Stimulated activated CD8-positive, alpha-beta memory T cell treated with anti-CD3 and anti-CD28 coated beads, Interleukin-4, amount 100 ng/mL, for 48 hours (primary cell): ENCODE data around the gene DOK7.
A peak's percentile ranks its signal among the peaks of the same experiment; 100 is the strongest.

Source experiments
- DNase-seq: peaks from one replicate; pipeline ENCODE4 v3.0.0-alpha.2; 2020

DOK7 gene

DNA sequence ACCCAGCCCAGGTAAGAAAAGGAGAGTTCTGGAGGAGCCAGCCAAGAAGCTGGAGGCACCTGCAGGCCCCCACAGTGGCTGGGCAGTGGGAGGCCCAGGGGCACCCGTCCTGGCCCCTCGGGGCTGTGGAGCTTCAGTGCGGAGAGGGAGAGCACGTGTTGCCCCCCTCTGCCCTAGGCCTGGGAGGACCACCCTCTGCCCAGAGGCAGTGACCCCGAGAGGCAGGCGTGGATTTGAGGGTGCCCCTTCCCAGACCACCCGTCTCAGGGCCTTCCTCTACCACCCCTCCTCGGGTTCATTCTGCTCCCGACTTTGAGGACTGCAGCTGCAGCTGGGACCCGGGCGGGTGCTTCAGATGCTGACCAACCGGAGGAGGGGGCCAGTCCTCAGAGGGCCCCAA, 33.5 kb upstream of the DOK7 start:
- no peak for DNase-seq

DNA sequence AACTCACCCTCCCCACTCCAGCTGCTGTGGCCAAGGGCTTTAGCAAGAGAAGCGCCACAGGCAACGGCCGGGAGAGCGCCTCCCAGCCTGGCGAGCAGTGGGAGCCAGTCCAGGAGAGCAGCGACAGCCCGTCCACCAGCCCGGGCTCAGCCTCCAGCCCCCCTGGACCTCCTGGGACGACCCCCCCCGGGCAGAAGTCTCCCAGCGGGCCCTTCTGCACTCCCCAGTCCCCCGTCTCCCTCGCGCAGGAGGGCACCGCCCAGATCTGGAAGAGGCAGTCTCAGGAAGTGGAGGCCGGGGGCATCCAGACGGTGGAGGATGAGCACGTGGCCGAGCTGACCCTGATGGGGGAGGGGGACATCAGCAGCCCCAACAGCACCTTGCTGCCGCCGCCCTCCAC, 32.6 kb upstream of the DOK7 start:
- no peak for DNase-seq

DNA sequence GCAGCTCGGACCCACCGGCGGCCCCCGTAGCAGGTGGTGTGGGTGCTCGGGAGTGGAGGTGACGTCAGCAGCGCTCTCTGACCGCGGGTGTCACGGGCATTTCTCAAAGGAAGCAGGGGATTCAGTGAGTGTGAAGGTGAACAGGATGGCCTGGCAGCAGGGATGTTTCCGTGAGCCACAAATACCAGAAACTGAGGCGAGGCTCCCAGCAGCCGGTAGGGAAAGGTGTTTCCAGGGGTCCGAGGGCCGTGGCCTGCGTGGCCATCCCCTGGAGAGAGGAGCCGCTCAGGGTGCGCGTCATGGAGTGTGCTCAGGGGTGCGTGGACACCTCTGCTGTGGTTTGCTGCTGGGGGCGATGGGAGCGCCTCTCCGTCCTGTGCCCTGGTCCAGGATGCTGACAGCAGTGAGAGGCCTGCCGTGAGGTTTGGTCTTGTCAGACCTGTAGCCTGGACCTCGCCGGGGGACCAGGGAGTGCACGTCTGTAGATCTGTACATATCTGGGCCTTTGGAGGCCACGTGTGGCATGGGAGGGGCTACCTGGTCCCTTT, 31.6 kb upstream of the DOK7 start:
- no peak for DNase-seq

DNA sequence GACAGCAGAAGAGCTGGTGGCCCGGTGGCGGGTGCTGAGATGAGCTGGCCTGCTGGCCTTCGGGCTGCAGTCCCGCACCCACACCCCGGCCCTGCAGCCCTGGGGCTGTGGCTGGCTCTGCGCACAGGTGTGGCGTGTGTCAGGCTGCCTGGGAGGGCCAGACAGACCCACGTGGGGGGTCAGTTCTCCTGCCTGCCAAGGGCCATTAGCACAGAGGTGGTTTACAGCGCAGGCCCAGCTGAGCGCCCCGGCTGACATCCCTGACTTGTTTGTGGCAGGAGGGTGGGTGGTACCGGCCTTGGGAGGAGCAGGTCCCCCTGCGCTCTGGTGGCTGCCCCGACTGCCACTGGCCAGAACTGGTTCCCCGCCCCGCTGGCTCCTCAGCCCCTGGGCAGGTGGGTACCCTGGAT, 30.7 kb upstream of the DOK7 start:
- DNase-seq: no peak

DNA sequence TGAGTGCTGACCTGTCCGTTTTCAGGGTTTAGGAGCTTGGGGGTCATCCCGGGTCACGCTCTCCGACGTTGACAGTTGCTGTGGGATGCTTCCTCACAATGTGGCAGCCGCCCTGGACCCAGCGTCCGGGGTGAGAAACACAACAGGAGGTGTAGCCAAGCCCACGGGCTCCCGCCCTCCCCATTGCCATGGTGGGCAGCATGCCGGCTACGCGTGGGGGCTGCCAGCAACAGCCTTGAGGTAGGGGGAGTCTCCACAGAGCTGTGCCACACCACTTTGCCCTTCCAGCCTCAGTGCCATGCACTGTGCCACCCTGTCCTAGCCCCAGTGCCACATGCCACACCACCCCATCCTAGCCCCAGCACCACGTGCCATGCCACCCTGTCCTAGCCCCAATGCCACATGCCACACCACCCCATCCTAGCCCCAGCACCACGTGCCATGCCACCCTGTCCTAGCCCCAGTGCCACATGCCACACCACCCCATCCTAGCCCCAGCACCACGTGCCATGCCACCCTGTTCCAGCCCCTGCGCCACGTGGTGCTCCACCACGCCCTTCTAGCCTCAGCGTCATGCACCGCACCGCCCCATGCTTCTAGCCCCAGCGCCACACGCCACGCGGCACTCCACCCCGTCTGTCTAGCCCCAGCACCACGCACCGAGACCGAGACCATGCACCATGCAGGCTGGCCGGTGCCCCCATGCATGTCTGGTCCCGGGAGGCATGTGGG, 29.8 kb upstream of the DOK7 start:
- DNase-seq: no peak

DNA sequence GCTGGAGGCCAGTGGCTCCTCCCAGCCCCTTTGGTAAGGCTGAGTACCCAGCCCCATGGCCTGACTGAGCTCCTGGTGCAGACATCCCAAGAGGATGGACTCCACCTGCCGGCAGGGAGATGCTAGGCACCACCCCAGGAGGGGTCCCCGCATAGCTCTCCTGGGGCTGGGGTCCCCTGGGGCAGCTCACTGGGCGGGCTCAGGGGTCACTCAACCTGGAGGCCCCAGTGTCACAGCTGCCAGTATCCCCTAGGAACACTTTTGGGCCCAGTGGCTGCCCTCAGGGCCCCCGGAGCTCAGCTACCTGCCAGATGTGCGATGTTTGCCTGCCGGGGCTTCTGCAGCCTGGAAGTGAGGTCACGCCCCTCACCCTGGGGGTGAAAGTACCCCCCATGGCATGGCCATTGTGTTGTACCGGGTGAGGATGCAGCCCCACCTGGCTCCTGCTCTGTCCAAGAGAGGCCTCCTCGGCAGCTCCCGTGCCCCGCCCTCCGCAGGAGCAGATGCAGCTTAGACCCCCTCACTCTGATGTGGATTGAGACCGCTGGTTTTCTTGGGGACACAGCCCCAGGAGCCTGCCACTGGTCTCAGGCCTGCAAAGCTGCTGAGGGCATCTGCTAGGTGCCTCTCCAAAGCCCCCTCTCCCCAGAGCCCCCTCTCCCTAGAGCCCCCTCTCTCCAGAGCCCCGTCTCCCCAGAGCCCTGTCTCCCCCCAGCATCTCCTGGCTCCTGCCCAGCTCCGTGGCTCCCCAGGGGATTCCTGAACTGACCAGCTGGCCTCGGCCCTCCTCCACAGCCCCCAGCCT, 28.0 kb upstream of the DOK7 start:
- no peak for DNase-seq

DNA sequence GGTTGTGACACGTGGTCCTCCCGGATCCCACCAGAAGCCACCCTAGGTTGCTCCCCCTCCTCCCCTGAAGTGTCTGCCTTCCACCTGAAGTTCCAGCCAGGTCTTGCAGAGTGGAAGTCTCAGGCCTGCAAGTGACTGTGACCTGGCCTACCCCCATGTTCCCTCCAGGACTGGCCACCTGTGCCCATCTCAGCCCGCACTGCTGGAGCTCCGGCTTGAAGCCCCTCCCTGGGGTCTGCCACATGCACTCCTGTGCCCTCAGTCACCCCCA, 27.5 kb upstream of the DOK7 start:
- DNase-seq: no peak

DNA sequence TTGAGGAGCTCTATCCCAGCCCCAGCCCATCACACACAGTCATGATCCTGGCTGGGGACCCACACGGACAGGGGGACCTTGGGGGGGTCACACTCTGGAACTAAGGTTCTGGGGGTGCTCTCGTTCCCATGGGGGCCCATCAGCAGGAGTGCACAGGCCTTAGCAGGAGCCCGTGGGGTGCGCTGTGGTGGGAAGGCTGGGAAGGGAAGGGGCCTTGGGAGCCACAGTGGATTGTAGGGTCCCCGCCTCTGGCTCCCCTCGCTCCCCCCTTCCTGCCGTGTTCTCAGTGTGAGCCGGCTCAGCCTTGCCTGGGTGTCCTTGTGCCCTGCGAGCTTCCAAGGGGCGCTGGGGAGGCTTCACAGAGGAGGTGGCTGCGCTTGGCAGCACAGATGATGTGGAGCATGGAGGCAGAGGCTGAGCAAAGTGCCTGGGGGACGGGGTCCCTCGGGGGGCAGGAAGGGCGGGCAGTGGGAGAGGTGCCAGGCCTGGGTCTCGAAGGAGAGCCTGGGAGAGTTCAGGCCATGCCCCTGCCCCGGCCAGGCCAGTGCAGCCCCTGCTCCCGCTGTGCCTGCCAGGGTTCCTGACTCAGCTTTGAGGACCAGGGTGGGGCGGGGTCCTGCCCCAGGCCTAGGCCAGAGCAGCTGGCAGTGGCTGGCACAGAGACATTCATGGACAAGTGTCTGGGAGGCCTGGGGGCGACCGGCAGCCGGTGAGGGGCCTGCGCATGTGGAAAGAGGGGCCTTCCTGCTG, 26.9 kb upstream of the DOK7 start:
- DNase-seq: no peak

DNA sequence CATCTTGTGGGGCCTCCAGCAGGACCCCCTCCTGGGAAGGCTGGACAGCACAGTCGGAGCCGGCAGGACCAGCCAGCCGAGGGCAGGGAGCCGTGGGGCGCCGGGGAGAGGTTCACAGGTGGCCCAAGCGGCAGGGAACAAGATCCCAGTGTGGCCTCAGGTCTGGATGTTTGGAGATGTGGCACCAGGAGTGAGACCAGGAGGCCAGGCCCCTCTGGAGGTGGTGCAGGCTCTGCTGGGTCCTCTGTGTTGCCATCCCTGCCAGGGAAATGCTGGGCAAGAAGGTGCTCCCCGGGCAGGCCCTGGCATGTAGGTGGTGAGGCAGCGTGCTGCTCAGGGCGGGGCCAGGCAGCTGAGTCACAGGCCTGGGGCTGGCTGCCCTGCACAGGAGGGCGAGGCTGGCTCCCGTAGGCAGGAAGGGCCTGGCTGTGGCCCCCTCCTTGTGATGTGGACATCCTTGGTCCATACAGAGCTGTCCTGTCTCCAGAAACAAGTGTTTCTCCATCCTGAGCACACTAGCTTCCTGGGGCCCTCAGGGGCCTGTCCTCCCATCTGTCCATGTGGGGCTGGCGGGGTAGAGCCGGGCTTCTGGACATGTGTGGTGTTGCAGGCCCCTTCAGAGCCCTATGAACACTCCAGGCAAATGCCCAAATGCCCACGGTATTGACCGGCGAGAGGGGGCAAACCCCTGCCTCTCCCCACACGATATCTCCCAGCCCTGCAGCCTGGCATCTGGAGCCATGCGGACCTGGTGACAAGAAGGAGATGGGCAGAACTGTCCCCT, 26.1 kb upstream of the DOK7 start:
- DNase-seq: peak; percentile 33

DNA sequence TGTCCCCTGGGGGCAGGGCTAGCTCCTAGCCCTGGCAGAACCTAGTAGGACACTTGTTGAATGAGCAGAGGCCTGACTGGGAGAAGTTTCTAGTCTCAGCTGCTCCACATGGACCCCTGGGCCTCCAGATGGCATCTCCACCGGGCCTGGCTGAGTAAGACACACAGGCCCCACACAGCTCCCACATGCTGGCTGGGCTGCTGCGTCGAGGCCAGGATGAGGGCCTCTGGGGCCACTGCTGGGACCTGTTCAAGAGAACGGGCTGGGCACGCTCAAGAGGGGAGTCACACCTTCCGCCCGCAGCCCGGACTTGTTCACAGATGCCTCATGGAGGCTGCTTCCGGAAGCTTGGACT, 25.5 kb upstream of the DOK7 start:
- DNase-seq: no peak

DNA sequence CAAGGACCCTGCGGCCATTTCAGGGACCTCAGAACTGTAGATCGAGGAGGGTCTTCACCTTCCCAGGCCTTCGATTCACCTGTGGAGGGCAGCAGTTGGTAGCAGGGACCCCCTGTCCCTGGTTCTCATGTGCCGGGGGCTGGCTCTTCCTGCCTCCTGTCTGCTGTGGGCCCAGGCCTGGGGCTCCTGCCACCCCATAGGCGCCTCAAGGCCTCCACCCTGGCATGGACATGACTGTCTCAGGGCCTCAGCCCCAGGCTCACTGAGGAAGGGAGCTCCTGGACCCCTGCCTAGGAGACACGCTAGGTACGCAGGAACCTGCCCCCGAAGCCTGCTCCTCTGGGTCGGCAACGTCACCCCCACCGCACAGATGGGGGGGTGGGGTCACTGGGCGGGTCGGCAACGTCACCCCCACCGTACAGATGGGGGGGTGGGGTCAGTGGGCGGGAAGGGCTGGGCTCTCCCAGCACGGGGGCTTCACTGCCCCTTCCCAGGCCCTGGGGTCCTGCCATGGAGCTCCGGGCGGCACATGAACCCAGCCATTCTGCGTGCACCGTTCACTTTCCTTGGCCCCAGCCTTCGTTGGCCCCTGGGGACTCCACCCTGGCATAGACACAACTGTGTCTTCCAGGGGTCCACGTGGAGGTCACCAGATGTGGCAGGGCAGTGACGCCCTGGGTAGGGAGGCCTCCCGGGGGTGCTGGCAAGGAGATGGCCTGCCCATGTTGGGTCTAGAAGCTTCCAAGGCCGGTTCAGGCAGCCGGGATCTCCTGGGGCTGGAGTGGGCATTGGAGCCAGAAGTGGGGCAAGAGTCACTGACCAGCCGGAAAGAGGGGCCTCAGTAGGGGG, 24.9 kb upstream of the DOK7 start:
- no peak for DNase-seq

DNA sequence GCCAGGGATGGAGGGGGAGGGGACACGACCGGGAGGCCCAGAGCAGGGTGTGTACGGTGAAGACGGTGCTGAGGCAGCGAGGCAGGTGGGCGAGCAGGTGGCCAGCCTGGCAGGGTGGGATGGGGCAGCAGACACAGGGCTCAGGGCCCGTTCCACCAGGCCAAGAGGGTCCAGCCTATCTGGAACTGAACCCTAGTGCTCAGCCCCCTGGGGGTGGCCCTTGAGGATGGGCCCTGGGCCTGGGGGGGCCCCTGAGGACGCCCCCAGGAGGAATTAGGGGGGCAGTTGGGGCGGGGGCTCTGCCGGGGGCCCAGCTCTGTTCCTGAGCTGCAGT, 24.3 kb upstream of the DOK7 start:
- DNase-seq: no peak

DNA sequence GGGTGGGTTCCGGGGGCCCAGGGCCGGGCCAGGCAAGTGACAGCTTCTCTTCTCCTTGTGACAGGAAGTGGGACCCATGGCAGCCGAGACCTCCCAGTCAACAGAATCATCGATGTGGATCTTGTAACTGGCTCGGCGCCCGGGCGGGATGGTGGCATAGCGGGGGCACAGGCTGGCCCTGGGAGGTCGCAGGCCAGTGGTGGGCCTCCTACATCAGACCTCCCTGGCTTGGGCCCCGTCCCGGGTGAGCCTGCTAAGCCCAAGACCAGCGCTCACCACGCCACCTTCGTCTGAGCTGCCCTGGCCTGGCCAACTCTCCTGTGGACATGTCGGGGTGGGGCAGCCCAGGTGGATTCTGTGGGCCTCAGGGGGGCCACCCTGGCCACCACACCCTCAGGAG, 23.7 kb upstream of the DOK7 start:
- no peak for DNase-seq

DNA sequence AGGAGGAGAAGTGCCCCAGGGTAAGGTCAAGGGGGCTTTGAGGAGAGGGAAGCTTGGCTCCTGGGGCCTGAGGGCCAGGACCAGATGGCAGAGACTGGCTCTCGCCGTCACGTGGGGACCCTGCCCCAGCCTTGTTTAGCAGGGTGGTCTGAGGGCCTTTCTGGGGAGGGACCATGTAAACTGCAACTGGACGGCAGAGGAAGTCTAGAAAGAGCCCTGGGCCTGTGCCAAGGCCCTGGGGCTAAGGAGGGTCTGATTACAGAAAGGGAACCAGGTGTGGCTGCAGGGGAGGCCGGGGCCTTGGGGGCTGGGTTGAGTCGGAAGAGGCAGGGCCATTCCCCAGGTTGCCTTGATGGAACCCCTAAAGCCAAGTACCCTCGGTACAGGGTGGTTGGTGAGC, 23.1 kb upstream of the DOK7 start:
- DNase-seq: no peak

DNA sequence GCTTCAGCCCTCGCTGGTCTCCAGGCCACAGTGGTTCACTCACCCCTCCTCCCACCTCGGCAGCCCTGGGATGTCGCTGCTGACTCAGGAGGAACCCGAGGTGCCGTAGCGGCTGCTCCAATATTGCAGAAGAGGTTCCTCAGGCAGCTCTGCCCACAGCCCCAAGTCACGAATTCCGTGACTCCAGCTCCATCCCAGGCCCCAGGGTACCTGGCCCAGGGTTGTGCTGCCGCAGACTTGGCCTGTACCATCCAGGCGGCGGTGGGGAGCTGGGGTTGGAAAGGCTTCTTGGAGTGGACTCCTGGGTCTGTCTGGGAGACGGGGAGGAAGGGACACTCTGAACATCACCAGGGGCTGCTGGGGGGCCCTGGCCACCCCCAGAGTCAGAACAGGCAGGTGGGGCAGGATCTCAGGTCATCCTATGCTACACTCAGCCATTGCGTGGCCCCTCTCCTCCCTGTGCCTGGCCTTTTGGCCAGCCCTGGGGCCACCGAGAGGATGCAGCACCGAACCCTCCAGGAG, 22.1 kb upstream of the DOK7 start:
- no peak for DNase-seq

DNA sequence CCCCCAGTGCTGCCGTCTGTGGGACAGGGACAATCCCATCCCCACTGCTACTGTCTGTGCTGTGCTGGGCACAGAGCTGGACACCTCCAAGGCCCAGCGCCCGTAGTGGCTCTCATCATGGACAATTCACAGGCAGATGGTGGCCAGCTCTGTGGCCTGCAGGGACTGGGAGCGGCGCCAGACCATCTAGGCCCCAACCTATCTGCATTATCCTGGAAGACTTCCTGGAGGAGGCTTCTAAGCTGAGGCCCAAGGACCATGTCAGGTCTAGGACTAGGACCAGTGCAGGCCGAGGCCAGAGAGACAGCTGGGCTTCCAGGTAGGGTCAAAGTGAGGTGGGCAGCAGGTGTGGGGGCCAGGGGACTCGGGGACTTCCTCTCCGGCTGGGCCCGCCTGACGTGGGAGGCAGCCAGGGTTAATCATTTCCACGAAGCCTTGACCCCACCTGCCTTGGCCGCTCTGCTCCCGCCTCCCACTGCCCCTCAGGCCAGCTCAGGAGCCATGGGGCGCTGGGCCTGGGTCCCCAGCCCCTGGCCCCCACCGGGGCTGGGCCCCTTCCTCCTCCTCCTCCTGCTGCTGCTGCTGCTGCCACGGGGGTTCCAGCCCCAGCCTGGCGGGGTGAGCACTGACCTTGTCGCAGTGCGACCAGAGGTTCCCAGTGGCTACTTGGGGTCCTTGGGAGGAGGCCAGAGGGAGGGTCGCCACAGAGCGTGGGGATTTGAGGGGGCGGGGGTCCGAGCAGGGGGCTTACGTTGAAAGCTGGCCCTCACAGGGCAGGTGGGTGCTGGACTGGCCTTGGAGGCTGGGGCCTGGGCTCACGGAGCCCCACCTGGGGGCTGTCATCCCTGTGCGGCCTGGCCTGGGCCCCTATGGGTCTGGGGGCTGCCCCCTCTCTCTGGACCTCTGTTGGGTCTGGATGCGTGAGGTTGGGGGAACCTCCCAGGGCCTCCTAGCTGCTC, 21.3 kb upstream of the DOK7 start, which contains the start of gene HGFAC:
Gene HGFAC, plus strand, starts transcription at position 468 of the 959 bp plus-strand sequence. Its CDS starts 34 bp downstream, at position 502.
- no peak for DNase-seq

DNA sequence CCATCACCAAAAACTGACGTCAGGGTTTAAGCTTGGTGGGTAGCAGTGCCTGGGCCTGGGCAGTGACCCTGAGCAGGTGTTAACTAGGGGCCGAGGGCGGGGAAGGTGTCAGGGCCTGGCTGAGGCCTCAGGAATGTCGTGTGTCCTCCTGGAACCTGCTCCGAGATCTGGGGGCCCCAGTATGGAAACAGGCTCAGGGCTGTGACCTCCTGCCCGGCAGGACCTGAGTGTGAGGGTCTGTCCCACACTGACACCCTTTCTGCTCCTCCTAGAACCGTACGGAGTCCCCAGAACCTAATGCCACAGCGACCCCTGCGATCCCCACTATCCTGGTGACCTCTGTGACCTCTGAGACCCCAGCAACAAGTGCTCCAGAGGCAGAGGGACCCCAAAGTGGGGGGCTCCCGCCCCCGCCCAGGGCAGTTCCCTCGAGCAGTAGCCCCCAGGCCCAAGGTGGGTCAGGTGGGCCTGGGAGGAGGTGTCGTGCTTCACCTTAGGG, 20.6 kb upstream of the DOK7 start:
- no peak for DNase-seq

DNA sequence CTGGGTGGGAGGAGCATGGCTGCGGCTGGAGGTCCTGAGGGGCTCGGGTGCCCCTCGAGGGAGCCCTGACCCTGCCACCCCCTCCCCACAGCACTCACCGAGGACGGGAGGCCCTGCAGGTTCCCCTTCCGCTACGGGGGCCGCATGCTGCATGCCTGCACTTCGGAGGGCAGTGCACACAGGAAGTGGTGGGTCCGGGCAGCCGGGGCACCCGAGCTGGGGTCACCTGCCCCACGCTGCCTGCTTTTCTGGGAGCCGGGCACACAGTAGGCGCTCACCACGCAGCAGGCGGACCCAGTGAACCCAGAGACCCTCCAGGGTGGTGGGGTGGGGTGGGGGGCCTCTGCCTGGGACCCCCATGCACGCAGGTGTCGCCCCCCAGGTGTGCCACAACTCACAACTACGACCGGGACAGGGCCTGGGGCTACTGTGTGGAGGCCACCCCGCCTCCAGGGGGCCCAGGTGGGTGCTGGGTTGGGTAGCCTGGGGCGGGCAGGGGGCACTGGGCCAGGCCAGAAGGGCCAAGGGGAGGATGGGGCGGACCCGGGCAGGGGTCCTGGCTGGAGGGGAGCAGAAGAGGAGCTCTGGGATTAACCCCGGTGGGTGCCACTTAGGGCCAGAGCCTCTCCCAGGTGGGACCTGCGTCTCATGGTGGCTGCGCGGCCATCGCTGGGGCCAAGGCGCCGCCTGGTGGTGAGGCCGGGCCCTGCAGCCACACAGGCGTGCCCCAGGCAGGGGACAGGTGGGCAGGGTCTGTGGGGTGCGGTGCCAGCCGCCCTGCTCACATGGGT, 20.0 kb upstream of the DOK7 start:
- peak; percentile 82 for DNase-seq

DNA sequence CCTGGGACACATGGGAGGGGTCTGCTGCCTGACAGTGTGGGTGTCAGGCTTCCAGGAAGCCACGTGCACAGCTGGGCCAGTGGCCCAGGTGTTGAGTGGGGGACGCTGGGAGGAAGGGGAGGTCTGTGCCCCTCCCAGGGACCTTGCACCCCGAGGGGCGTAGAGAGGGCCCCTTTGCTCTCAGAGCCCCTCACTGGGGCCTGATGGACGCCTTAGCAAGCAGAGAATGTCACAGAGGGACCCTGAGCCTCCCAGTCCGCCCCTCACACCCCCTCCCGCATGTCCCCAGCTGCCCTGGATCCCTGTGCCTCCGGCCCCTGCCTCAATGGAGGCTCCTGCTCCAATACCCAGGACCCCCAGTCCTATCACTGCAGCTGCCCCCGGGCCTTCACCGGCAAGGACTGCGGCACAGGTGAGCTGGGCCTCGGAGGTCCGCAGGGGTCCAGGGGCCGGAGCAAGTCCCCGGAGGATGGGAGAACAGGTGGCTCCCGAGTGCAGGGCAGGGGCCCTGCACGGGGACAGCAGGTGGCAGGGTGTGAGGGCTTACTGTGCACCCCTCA, 19.3 kb upstream of the DOK7 start:
- DNase-seq: no peak
